NB4 (cell line): ENCODE data around the gene ADCY3.
"Not testable (repeated sequence)": the region's sequence is repeated elsewhere in the genome, so short reads cannot be mapped to it uniquely, and the experiment has no call there.

ENCODE experiments used
- DNase-seq: peaks from one replicate; pipeline ENCODE4 v3.0.0; 2010; ENCODE audit warnings: low read depth
- H3K4me3 ChIP-seq: one replicate; pipeline ENCODE4 v1.5.1; 2011; ENCODE audit warnings: mild to moderate bottlenecking, low read depth, low read length, moderate library complexity
- CTCF ChIP-seq: IDR thresholded peaks from one replicate; pipeline ENCODE4 v1.5.1; 2012; ENCODE audit warnings: low read depth, low read length
- MAX ChIP-seq: IDR thresholded peaks from 2 replicates; pipeline ENCODE4 v1.6.1; 2011; ENCODE audit warnings: low read depth, low read length
- MYC ChIP-seq: IDR thresholded peaks from 2 replicates; pipeline ENCODE4 v1.6.1; 2011; ENCODE audit warnings: low read depth, low read length
- POLR2A ChIP-seq: IDR thresholded peaks from 2 replicates; pipeline ENCODE4 v1.6.1; 2011; ENCODE audit warnings: mild to moderate bottlenecking; ENCODE audit not compliant: insufficient read length; ENCODE audit errors: extremely low read depth

The ADCY3 gene

DNA sequence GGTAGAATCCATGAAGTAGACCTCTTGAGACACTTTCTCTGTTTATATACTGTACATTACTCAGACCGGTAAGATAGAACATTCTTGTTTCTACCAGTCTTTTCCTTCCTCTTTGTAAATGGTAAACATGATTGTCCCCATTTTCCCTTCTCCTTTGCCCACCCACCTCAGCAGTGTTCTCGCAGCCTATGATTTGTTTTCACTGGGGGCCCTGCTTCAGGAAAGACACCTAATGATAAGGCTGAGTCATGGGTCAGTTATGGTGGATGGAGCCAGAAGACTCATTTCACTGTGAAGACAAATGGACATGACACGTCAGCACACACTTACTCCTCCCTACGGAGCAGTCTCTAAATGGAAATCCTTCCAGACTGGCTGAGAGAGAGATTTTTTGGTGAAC lies 103.2 kb downstream of the ADCY3 start:
- no peak for DNase-seq
- no peak for TF ChIP-seq MYC
- TF ChIP-seq CTCF, result no peak
- H3K4me3 ChIP-seq, result no peak overlapping the region

- H3K4me3 ChIP-seq, result no peak overlapping the region
- no peak for DNase-seq
- TF ChIP-seq MYC, result no peak
Measured at GRCh38 chr2:24816404-24816803, 103.6 kb downstream of the ADCY3 start.

DNA sequence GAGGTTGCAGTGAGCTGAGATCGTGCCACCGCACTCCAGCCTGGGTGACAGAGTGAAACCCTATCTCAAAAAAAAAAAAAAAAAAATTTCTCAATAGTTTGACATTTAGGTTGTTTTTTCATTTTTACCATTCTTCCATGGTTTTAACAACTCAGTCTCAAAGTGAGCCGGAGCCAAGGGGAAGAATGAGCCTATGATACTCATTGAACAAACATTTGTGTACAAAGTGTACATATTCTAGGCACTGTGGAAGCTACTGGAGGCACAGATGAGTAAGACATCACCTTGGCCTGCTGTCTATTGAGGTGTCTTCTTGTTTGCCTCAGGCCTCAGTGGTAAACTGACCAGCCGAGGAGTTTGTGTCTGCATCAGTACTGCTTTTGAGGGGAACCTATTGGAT lies 104.9 kb downstream of the ADCY3 start:
- no peak overlapping the region for H3K4me3 ChIP-seq
- no peak for DNase-seq
- TF ChIP-seq CTCF (no peak), POLR2A (no peak), MAX (no peak), MYC (no peak)

DNA sequence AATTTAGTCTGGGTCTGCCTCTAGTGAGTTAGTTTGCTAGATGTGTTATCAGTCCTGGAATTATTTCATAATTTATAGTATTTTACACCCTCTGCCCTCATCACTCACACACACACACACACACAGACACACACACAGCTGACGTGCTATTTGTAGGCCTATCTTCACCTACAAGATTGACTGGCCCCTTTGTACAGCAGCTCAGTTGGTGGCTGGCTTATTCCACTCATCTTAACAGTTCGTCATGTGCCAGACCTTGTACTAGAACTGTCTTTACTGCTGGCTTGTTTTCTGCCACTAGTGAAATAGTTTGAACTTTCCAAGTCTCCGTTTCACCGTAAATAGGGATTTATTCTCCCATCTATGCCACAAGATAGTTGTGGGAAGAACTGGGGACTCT lies 105.5 kb downstream of the ADCY3 start:
- H3K4me3 ChIP-seq, result no peak overlapping the region
- no peak for DNase-seq
- TF ChIP-seq CTCF (no peak), MYC (no peak), POLR2A (no peak), MAX (no peak)

DNA sequence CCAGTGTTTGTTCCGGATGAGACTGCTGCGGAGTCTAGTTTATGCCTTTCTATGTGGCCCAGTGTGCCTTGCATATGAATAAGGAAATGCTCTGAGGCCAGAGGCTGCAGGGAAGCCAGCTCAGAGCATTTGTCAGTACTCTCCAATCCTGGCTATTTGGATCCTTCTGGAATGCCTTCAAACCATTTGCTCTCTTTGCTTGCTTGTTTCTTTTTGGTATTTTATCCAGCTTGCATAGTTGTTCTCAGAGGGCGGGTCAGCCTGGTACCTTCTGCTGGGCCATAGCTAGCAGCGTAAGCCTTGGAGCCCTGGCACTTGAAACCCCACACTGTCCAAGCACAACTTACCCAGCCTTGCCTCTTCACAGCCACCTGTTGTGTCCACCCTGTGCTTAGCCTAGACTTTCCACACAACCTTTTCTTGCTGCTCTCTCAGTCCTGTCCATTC lies 106.3 kb downstream of the ADCY3 start:
- no peak for DNase-seq
- TF ChIP-seq MAX, result no peak
- H3K4me3 ChIP-seq, result no peak overlapping the region

DNA sequence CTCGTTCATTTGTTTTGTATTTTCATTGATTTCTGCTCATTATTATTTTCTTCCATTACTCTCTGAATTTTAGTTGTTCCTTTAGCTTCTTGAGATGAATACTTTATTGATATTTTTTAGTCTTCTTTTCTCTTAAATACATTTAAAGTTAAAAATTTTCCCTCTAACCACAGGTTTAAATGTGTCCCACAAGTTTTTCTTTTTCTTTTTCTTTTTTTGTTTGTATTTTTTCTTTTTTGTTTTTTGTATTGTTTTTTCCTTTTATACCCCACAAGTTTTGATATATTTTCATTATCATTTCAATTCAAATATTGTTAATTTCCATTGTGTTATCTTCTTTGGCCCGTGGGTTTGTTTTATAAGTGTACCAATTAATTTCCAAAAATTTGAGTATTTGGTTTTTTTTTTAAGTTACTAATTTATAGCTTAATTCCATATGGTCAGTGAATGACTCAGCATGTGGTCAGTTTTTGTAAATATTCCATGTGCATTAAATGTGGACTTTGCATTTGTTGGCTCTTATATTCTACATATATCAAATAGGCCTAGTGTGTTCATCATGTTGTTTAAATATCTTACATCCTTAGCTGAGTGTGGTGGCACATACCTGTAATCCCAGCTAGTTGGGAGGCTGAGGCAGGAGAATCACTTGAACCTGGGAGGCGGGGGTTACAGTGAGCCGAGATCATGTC lies 110.6 kb downstream of the ADCY3 start:
- DNase-seq, result no peak
- no peak for TF ChIP-seq MYC
- no peak for TF ChIP-seq POLR2A
- no peak for TF ChIP-seq CTCF
- H3K4me3 ChIP-seq, result no peak overlapping the region

- TF ChIP-seq CTCF (no peak), MAX (no peak), MYC (no peak), POLR2A (no peak)
- no peak for DNase-seq
- no peak overlapping the region for H3K4me3 ChIP-seq
Measured at GRCh38 chr2:24806661-24807036, 113.4 kb downstream of the ADCY3 start.

- H3K4me3 ChIP-seq, DNase-seq: not testable (repeated sequence)
Measured at GRCh38 chr2:24805811-24806660, 114.0 kb downstream of the ADCY3 start.

GRCh38 chr2:24800487-24800886 lies 119.5 kb downstream of the ADCY3 start:
- H3K4me3 ChIP-seq, DNase-seq: not testable (repeated sequence)
